Neural crest cell (in vitro differentiated cells): ENCODE data around the gene YAP1. TPM values are rescaled to one million over a fixed set of nuclear protein-coding genes. Genes with fewer than 3 reads are reported as not detected.

Experiments
- DNase-seq: peaks from one replicate; pipeline ENCODE4 v3.0.0; 2021; ENCODE audit warnings: low read depth, mixed read lengths, low spot score
- H3K27ac Mint-ChIP-seq: one replicate; pipeline ENCODE4 v1.8.0; 2021; ENCODE audit warnings: mild to moderate bottlenecking, mixed read lengths; ENCODE audit not compliant: unreplicated experiment
- H3K27me3 Mint-ChIP-seq: 2 replicates; pipeline ENCODE4 v1.8.0; 2021; ENCODE audit warnings: low read depth, mild to moderate bottlenecking, mixed read lengths
- H3K36me3 Mint-ChIP-seq: 2 replicates; pipeline ENCODE4 v1.8.0; 2021; ENCODE audit warnings: low read depth, mild to moderate bottlenecking, mixed read lengths
- H3K4me1 Mint-ChIP-seq: 2 replicates; pipeline ENCODE4 v1.8.0; 2021; ENCODE audit warnings: mixed read lengths
- H3K4me3 Mint-ChIP-seq: one replicate; pipeline ENCODE4 v1.8.0; 2021; ENCODE audit warnings: mild to moderate bottlenecking, mixed read lengths
- H3K9me3 Mint-ChIP-seq: 2 replicates; pipeline ENCODE4 v1.8.0; 2021; ENCODE audit warnings: mixed read lengths
- CTCF ChIP-seq: fragments of 200-600 bp; sonication (generic); conservative IDR thresholded peaks from 2 replicates; pipeline ENCODE4 v1.5.0; 2021; ENCODE audit warnings: antibody characterized with exemption, mild to moderate bottlenecking
- total RNA-seq: library from RNA; stranded (reverse); gene quantifications from 2 replicates; pipeline ENCODE4 v1.2.1, GENCODE V29; 2021

YAP1 gene
- total RNA-seq, 1 donor from 2014 or later, result 142 TPM

GRCh38 chr11:102186551-102187191 lies 76.4 kb downstream of the YAP1 start:
- Mint-ChIP-seq H3K27ac (peak overlapping the region; percentile 59), H3K4me3 (peak overlapping the region; percentile 78), H3K4me1 (peaks cover 72% of the 10 kb centered on the region), H3K36me3 (peaks cover 16% of the 10 kb centered on the region), H3K9me3 (peaks cover 6% of the 10 kb centered on the region), H3K27me3 (no peaks in the 10 kb centered on the region)
- peak; percentile 13 for DNase-seq
- no peak for TF ChIP-seq CTCF

- Mint-ChIP-seq H3K9me3 (peaks cover 6% of the 10 kb centered on the region), H3K36me3 (peaks cover 13% of the 10 kb centered on the region), H3K4me1 (peaks cover 75% of the 10 kb centered on the region), H3K4me3 (peak overlapping the region; percentile 44), H3K27me3 (no peaks in the 10 kb centered on the region), H3K27ac (peak overlapping the region; percentile 86)
- DNase-seq, result no peak
- no peak for TF ChIP-seq CTCF
Observed at GRCh38 chr11:102187416-102188151, 77.3 kb downstream of the YAP1 start.

- Mint-ChIP-seq H3K27me3 (no peaks in the 10 kb centered on the region), H3K36me3 (peaks cover 7% of the 10 kb centered on the region), H3K4me1 (peaks cover 71% of the 10 kb centered on the region), H3K27ac (no peak overlapping the region), H3K9me3 (peaks cover 2% of the 10 kb centered on the region), H3K4me3 (no peak overlapping the region)
- no peak for DNase-seq
- TF ChIP-seq CTCF, result no peak
Observed at GRCh38 chr11:102188488-102188887, 78.2 kb downstream of the YAP1 start.

- TF ChIP-seq CTCF, result no peak
- Mint-ChIP-seq H3K36me3 (peaks cover 11% of the 10 kb centered on the region), H3K27me3 (no peaks in the 10 kb centered on the region), H3K4me1 (peaks cover 53% of the 10 kb centered on the region), H3K27ac (no peak overlapping the region), H3K9me3 (peaks cover 2% of the 10 kb centered on the region), H3K4me3 (no peak overlapping the region)
- no peak for DNase-seq
Observed at GRCh38 chr11:102191832-102192231, 81.6 kb downstream of the YAP1 start.

GRCh38 chr11:102192349-102193066 lies 82.3 kb downstream of the YAP1 start:
- Mint-ChIP-seq H3K9me3 (peaks cover 2% of the 10 kb centered on the region), H3K27me3 (no peaks in the 10 kb centered on the region), H3K27ac (peak overlapping the region; percentile 13), H3K4me3 (no peak overlapping the region), H3K4me1 (peaks cover 53% of the 10 kb centered on the region), H3K36me3 (peaks cover 11% of the 10 kb centered on the region)
- no peak for TF ChIP-seq CTCF
- no peak for DNase-seq
